IMR-90 (cell line): ENCODE results near the gene ZNF524. TPM values are rescaled to one million over a fixed set of nuclear protein-coding genes. Genes with fewer than 3 reads are reported as not detected.

Experiments used
- ATAC-seq: fragments of 200-7000 bp; cut with Tn5 transposase; 2 replicates; pipeline ENCODE4 v1.9.1; 2020; ENCODE audit warnings: low read depth, mild to moderate bottlenecking, moderate library complexity
- BruUV-seq: library from RNA; stranded (reverse); fragments of 400-500 nt; replicated peaks from 2 replicates; lab custom pipeline; 2021; lab: Mats Ljungman, UMichigan
- CTCF ChIA-PET: fragments of 300-600 bp; formaldehyde crosslinking; extraction: SDS; loops from one replicate; lab custom pipeline; 2021; ENCODE audit warnings: antibody characterized with exemption; lab: Yijun Ruan, JAX
- POLR2A ChIA-PET: fragments of 300-600 bp; sonication (Branson Sonifier 250); formaldehyde crosslinking; loops from one replicate; lab custom pipeline; 2022; ENCODE audit warnings: antibody characterized with exemption; ENCODE audit not compliant: unreplicated experiment; lab: Charles Lee
- DNase-seq: peaks from one replicate; pipeline ENCODE4 v3.0.0; 2013
- H2AFZ ChIP-seq: replicated peaks from 2 replicates; pipeline ENCODE3; 2013; ENCODE audit warnings: low read length, mild to moderate bottlenecking; ENCODE audit not compliant: poor library complexity
- H2AK5ac ChIP-seq: 2 replicates; pipeline ENCODE4 v1.6.1; 2013; ENCODE audit warnings: low read depth, low read length, inconsistent platforms
- H2AK9ac ChIP-seq: replicated peaks from 2 replicates; pipeline ENCODE3; 2013; ENCODE audit warnings: mild to moderate bottlenecking, low read depth, low read length, moderate library complexity; ENCODE audit not compliant: poor library complexity
- H2BK120ac ChIP-seq: 2 replicates; pipeline ENCODE4 v1.6.1; 2013; ENCODE audit warnings: low read depth, low read length, inconsistent platforms
- H2BK15ac ChIP-seq: 3 replicates; pipeline ENCODE4 v1.6.1; 2013; ENCODE audit warnings: low read depth, low read length, inconsistent platforms
- H2BK20ac ChIP-seq: 2 replicates; pipeline ENCODE4 v1.6.1; 2013; ENCODE audit warnings: low read depth, mild to moderate bottlenecking, inconsistent platforms, low read length, moderate library complexity
- H2BK5ac ChIP-seq: 2 replicates; pipeline ENCODE4 v1.6.1; 2013; ENCODE audit warnings: mild to moderate bottlenecking, low read depth, low read length, inconsistent platforms; ENCODE audit not compliant: poor library complexity, severe bottlenecking
- H3K14ac ChIP-seq: replicated peaks from 2 replicates; pipeline ENCODE4 v1.6.1; 2013; ENCODE audit warnings: low read depth, low read length, inconsistent platforms
- H3K18ac ChIP-seq: 2 replicates; pipeline ENCODE4 v1.6.1; 2013; ENCODE audit warnings: low read depth, low read length, control low read depth
- H3K23ac ChIP-seq: 2 replicates; pipeline ENCODE4 v1.6.1; 2013; ENCODE audit warnings: low read depth, low read length, inconsistent platforms
- H3K27ac ChIP-seq: 2 replicates; pipeline ENCODE4 v1.5.1; 2013; ENCODE audit warnings: mild to moderate bottlenecking, control low read depth, low read length; ENCODE audit not compliant: insufficient read depth
- H3K27me3 ChIP-seq: 2 replicates; pipeline ENCODE4 v1.6.1; 2013; ENCODE audit warnings: low read length; ENCODE audit not compliant: control insufficient read depth, insufficient read depth
- H3K36me3 ChIP-seq: 2 replicates; pipeline ENCODE4 v1.6.1; 2013; ENCODE audit warnings: low read length, mixed read lengths; ENCODE audit not compliant: control insufficient read depth, insufficient read depth
- H3K4ac ChIP-seq: 2 replicates; pipeline ENCODE4 v1.6.1; 2013; ENCODE audit warnings: low read depth, low read length, inconsistent platforms
- H3K4me1 ChIP-seq: 2 replicates; pipeline ENCODE4 v1.6.1; 2013; ENCODE audit warnings: low read length, mixed read lengths; ENCODE audit not compliant: control insufficient read depth, insufficient read depth
- H3K4me2 ChIP-seq: 2 replicates; pipeline ENCODE4 v1.6.1; 2013; ENCODE audit warnings: low read depth, mild to moderate bottlenecking, control low read depth, low read length, moderate library complexity
- H3K4me3 ChIP-seq: 2 replicates; pipeline ENCODE4 v1.5.1; 2013; ENCODE audit warnings: low read depth, mild to moderate bottlenecking, control low read depth, low read length, moderate library complexity; ENCODE audit not compliant: insufficient read depth
- H3K56ac ChIP-seq: 2 replicates; pipeline ENCODE4 v1.6.1; 2013; ENCODE audit warnings: low read length, inconsistent platforms; ENCODE audit not compliant: insufficient read depth; ENCODE audit errors: extremely low read depth
- H3K79me1 ChIP-seq, 2 experiments: 2 replicates each; pipeline ENCODE4 v1.6.1; 2013; ENCODE audit warnings: low read length in 2 of 2, inconsistent platforms in 1 of 2, low read depth in 1 of 2
- H3K9ac ChIP-seq: 2 replicates; pipeline ENCODE4 v1.6.1; 2013; ENCODE audit warnings: low read depth, low read length, control low read depth
- H3K9me1 ChIP-seq: 2 replicates; pipeline ENCODE4 v1.6.1; 2013; ENCODE audit warnings: low read length, inconsistent platforms; ENCODE audit not compliant: insufficient read depth
- H3K9me3 ChIP-seq: 2 replicates; pipeline ENCODE4 v1.6.1; 2013; ENCODE audit warnings: low read length; ENCODE audit not compliant: control insufficient read depth, insufficient read depth
- H4K20me1 ChIP-seq: 2 replicates; pipeline ENCODE4 v1.6.1; 2013; ENCODE audit warnings: low read length, inconsistent platforms; ENCODE audit not compliant: insufficient read depth
- H4K5ac ChIP-seq: 2 replicates; pipeline ENCODE4 v1.6.1; 2013; ENCODE audit warnings: mild to moderate bottlenecking, low read depth, low read length, control low read depth
- H4K8ac ChIP-seq, 2 experiments: 2 replicates each; pipeline ENCODE4 v1.6.1; 2013; ENCODE audit warnings: low read depth in 2 of 2, low read length in 2 of 2, control low read depth in 1 of 2, inconsistent platforms in 1 of 2
- H4K91ac ChIP-seq: 2 replicates; pipeline ENCODE4 v1.6.1; 2013; ENCODE audit warnings: low read depth, low read length, inconsistent platforms; ENCODE audit not compliant: insufficient read depth
- BHLHE40 ChIP-seq: fragments of 150-350 bp; IDR thresholded peaks from 2 replicates; pipeline ENCODE4 v1.6.1; 2016; ENCODE audit warnings: mild to moderate bottlenecking, low read depth, low read length
- CEBPB ChIP-seq: IDR thresholded peaks from 2 replicates; pipeline ENCODE4 v1.6.1; 2012; ENCODE audit warnings: low read depth, low read length, improper control_type of control experiment
- CHD1 ChIP-seq: IDR thresholded peaks from 2 replicates; pipeline ENCODE4 v1.6.1; 2012; ENCODE audit warnings: low read depth, low read length, improper control_type of control experiment
- ELK1 ChIP-seq: fragments of 150-350 bp; IDR thresholded peaks from 2 replicates; pipeline ENCODE4 v1.6.1; 2016; ENCODE audit warnings: low read depth, mild to moderate bottlenecking, low read length, moderate library complexity, borderline replicate concordance
- FOS ChIP-seq: fragments of 150-350 bp; IDR thresholded peaks from 2 replicates; pipeline ENCODE4 v1.6.1; 2016; ENCODE audit warnings: low read depth, low read length
- MAFK ChIP-seq: IDR thresholded peaks from 2 replicates; pipeline ENCODE4 v1.6.1; 2012; ENCODE audit warnings: low read depth, low read length, improper control_type of control experiment
- MXI1 ChIP-seq: IDR thresholded peaks from 2 replicates; pipeline ENCODE4 v1.6.1; 2012; ENCODE audit warnings: low read depth, mild to moderate bottlenecking, low read length, moderate library complexity, borderline replicate concordance
- NFE2L2 ChIP-seq: fragments of 150-350 bp; IDR thresholded peaks from 2 replicates; pipeline ENCODE4 v1.6.1; 2016; ENCODE audit warnings: low read depth, mild to moderate bottlenecking, low read length
- POLR2A ChIP-seq: IDR thresholded peaks from 2 replicates; pipeline ENCODE4 v1.6.1; 2012; ENCODE audit warnings: mild to moderate bottlenecking, low read depth, low read length
- RAD21 ChIP-seq: IDR thresholded peaks from 2 replicates; pipeline ENCODE4 v1.6.1; 2012; ENCODE audit warnings: low read length, improper control_type of control experiment
- RCOR1 ChIP-seq: IDR thresholded peaks from 2 replicates; pipeline ENCODE4 v1.6.1; 2012; ENCODE audit warnings: mild to moderate bottlenecking, low read length, improper control_type of control experiment; ENCODE audit not compliant: insufficient replicate concordance
- RFX5 ChIP-seq: IDR thresholded peaks from 2 replicates; pipeline ENCODE4 v1.8.0; 2012; ENCODE audit warnings: low read depth, mild to moderate bottlenecking, low read length, moderate library complexity
- SMC3 ChIP-seq: fragments of 150-350 bp; IDR thresholded peaks from 2 replicates; pipeline ENCODE4 v1.6.1; 2016; ENCODE audit warnings: low read depth, mild to moderate bottlenecking, antibody characterized with exemption, low read length, moderate library complexity
- WGBS, 2 experiments: methylation state at CpG; one replicate each; pipeline versions ENCODE4 v1.1.5 to v1.1.7; 2013; ENCODE audit warnings: missing lambda C conversion rate in 2 of 2; ENCODE audit not compliant: insufficient read length in 1 of 2; ENCODE audit errors: extremely low coverage in 2 of 2; 5-methylcytosine and 5-hydroxymethylcytosine counted together
- dilution Hi-C: fragments of 300-500 bp; cut with HindIII; formaldehyde crosslinking; loops from one replicate; pipeline ENCODE4 v1.14.3; 2018; ENCODE audit warnings: low sequenced_read_pairs; ENCODE audit not compliant: unreplicated experiment
- in situ Hi-C: fragments of 300-500 bp; cut with MboI; formaldehyde crosslinking; loops from 3 replicates; pipeline ENCODE4 v1.14.3; 2019; ENCODE audit warnings: low sequenced_read_pairs, inconsistent platforms, mixed read lengths
- intact Hi-C: fragments of 100-400 bp; cut with micrococcal nuclease; formaldehyde crosslinking; loops from 2 replicates; pipeline ENCODE4 v1.10.0; 2022
- polyA plus RNA-seq, 3 experiments: library from polyadenylated mRNA; depleted of rRNA; stranded (reverse); fragments of >200 nt; gene quantifications; 2 replicates each; pipeline ENCODE4 v1.2.3, GENCODE V29; 2012; ENCODE audit warnings: low replicate concordance in 1 of 3
- total RNA-seq: library from RNA; depleted of rRNA; stranded (reverse); fragments of >200 nt; gene quantifications from 2 replicates; pipeline ENCODE4 v1.2.3, GENCODE V29; 2012
- TF ChIP-seq, protein P1 (sequence below): conservative IDR thresholded peaks from 2 replicates; pipeline ENCODE4 v1.5.1; 2012; ENCODE audit warnings: mild to moderate bottlenecking, low read depth, low read length, improper control_type of control experiment

The ZNF524 gene
- total and polyA plus RNA-seq, 2 of the 4 experiments (the other 2 are of a cell fraction) = 2.3 to 6.6 TPM

DNA sequence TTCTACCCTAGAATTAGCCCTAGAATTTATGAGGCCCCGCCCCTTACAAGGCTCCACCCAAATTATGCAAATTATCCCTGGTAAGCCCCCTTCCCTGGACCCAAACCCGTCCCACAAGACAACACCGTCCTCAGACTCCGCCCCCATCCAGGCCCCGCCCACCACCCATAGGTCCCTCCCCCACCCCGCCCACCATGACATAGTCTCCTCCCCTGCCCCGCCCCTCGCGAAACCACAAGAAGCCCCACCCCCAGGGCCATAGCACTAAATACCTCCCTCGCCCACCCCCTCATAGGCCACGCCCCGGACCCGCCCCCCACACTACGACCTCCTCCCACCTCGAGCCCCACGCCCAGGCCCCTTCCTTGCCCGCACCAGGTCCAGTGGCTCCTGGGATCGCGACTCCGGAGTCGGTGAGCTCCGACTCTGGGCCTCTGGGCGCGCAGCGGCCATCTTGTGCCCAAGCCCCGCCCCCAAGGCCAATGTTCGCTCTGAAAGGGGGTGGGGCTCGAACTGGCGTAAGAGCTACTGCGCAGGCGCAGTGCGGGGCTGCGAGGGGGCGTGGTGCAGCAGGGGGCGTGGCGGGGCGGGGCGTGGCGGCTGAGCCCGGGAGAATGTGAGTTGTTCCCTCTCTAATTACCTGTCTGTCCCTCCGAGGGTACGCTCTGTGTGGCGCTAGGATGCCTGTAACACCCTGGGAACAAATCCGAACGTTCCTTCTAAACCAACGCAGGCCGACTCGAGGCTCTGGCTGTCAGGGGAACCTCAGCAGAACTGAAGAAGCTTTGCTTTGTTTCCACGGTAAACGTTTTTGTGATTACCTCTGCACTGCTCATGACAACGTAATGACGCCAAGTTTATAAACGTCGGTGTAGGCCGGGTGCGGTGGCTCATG lies 24.3 kb downstream of the ZNF524 start, which contains the start of gene ZNF784:
ZNF784 (minus strand) TSS at position 458 of the 895 bp plus-strand sequence; CDS start at position 453, 5 bp downstream.
- dilution Hi-C loops = no loop called here
- TF ChIP-seq CEBPB (no peak), FOS (no peak), CHD1 (no peak), ELK1 (no peak), POLR2A (peak; percentile 85), RAD21 (no peak), RCOR1 (no peak), RFX5 (no peak), SMC3 (no peak), MXI1 (peak; percentile 17; the same call in 1 of the 2 replicates), BHLHE40 (no peak), MAFK (no peak), NFE2L2 (no peak)
- TF ChIP-seq, protein P1, sequence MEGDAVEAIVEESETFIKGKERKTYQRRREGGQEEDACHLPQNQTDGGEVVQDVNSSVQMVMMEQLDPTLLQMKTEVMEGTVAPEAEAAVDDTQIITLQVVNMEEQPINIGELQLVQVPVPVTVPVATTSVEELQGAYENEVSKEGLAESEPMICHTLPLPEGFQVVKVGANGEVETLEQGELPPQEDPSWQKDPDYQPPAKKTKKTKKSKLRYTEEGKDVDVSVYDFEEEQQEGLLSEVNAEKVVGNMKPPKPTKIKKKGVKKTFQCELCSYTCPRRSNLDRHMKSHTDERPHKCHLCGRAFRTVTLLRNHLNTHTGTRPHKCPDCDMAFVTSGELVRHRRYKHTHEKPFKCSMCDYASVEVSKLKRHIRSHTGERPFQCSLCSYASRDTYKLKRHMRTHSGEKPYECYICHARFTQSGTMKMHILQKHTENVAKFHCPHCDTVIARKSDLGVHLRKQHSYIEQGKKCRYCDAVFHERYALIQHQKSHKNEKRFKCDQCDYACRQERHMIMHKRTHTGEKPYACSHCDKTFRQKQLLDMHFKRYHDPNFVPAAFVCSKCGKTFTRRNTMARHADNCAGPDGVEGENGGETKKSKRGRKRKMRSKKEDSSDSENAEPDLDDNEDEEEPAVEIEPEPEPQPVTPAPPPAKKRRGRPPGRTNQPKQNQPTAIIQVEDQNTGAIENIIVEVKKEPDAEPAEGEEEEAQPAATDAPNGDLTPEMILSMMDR = no peak

More for the DNA sequence above, 24.3 kb downstream of the ZNF524 start, which contains the start of gene ZNF784:
- BruUV-seq = no TSS peak
- peaks cover 3% of the 10 kb centered on the region; the same call in 1 of the 2 replicates for H4K20me1 ChIP-seq
- no peak within 1 kb of the TSS for H2AK9ac ChIP-seq
- H4K91ac ChIP-seq = peak within 1 kb of the TSS; percentile 70; the same call in 1 of the 2 replicates
- H3K27me3 ChIP-seq = no peaks in the 10 kb centered on the region
- CTCF ChIA-PET = interaction anchor here (0.6 to 2.0 kb wide), 2 partner anchors 18 to 541 kb away, joined by 4 to 6 read pairs; no protein-coding TSS in a partner anchor
- peaks cover 7% of the 10 kb centered on the region for H3K4me1 ChIP-seq
- peaks cover 7 to 35% of the 10 kb centered on the region in 2 experiments for H3K79me1 ChIP-seq
- H3K9me3 ChIP-seq = no peaks in the 10 kb centered on the region
- H3K4me3 ChIP-seq = peak within 1 kb of the TSS; percentile 83
- H3K36me3 ChIP-seq = peaks cover 13% of the 10 kb centered on the region; the same call in 1 of the 2 replicates
- in situ Hi-C loops = loop anchor here (25.0 kb wide), 2 partner anchors 337 to 512 kb away; partner anchors contain the start of genes BRSK1, HSPBP1 and PPP1R12C
- H2AFZ ChIP-seq = peak within 1 kb of the TSS; percentile 93
- peak within 1 kb of the TSS; percentile 11 to 88 for H4K8ac ChIP-seq
- DNase-seq (peak; percentile 90), ATAC-seq (peak; percentile 93)
- H4K5ac ChIP-seq = peak within 1 kb of the TSS; percentile 95; the same call in 1 of the 2 replicates
- peak within 1 kb of the TSS; percentile 97 for H3K4me2 ChIP-seq
- peak within 1 kb of the TSS; percentile 44; the same call in 1 of the 2 replicates for H2AK5ac ChIP-seq
- peaks cover 11% of the 10 kb centered on the region; the same call in 1 of the 2 replicates for H3K9me1 ChIP-seq
- peak within 1 kb of the TSS; percentile 78 for H3K4ac ChIP-seq
- peak within 1 kb of the TSS; percentile 95 for H2BK5ac ChIP-seq
- no peak within 1 kb of the TSS for H3K23ac ChIP-seq
- peak within 1 kb of the TSS; percentile 53; the same call in 1 of the 2 replicates for H2BK120ac ChIP-seq
- H2BK15ac ChIP-seq = no peak within 1 kb of the TSS; the same call in 2 of the 3 replicates
- peak within 1 kb of the TSS; percentile 88; the same call in 1 of the 2 replicates for H3K18ac ChIP-seq
- WGBS, 2 experiments = 0% methylated on average over 10 of the region's 56 CpGs; no CpG with 5 or more reads in 1 of the 2 experiments
- H3K56ac ChIP-seq = peak within 1 kb of the TSS; percentile 30; the same call in 1 of the 2 replicates
- peak within 1 kb of the TSS; percentile 66 for H3K14ac ChIP-seq
- POLR2A ChIA-PET = interaction anchor here (0.6 to 1.0 kb wide), 3 partner anchors 26 to 132 kb away, joined by 3 to 10 read pairs (median 4); partner anchors contain the start of gene FIZ1
- no peak within 1 kb of the TSS for H2BK20ac ChIP-seq
- peak within 1 kb of the TSS; percentile 99 for H3K27ac ChIP-seq
- intact Hi-C loops = no loop called here
- peak within 1 kb of the TSS; percentile 87 for H3K9ac ChIP-seq
